SK-N-SH (cell line): ENCODE measurements around the gene FIGNL2. TPM values are rescaled to one million over a fixed set of nuclear protein-coding genes. Genes with fewer than 3 reads are reported as not detected.

ENCODE experiments used
- CTCF ChIA-PET: fragments of 300-600, 350-600 bp; formaldehyde crosslinking; extraction: SDS; loops from one replicate; lab custom pipeline; 2021; lab: Yijun Ruan, JAX
- POLR2A ChIA-PET: fragments of 350-600 bp; sonication (Branson Sonifier 250); formaldehyde crosslinking; extraction: SDS; loops from one replicate; lab custom pipeline; 2020; ENCODE audit warnings: antibody characterized with exemption, inconsistent platforms; lab: Yijun Ruan, JAX
- DNase-seq: peaks from one replicate; pipeline ENCODE4 v3.0.0; 2012
- H2AFZ ChIP-seq: fragments of 200-600 bp; sonication (generic); 2 replicates; pipeline ENCODE4 v1.8.1; 2016; ENCODE audit warnings: antibody characterized with exemption, mild to moderate bottlenecking, low read depth
- H3F3A ChIP-seq: fragments of 200-600 bp; sonication (generic); replicated peaks from 2 replicates; pipeline ENCODE3; 2016; ENCODE audit warnings: antibody characterized with exemption, mild to moderate bottlenecking; ENCODE audit not compliant: insufficient read depth
- H3K27ac ChIP-seq, 2 experiments: fragments of 200-500 bp in 1 of 2; fragments of 200-600 bp in 1 of 2; sonication (Bioruptor generic) in 1 of 2; sonication (generic), shearing (Covaris generic) in 1 of 2; 2 replicates each; pipeline versions ENCODE4 v1.5.1 to v1.6.1; 2014 to 2016; ENCODE audit warnings: low read depth in 2 of 2, inconsistent platforms in 1 of 2, low read length in 1 of 2, mild to moderate bottlenecking in 1 of 2, mixed read lengths in 1 of 2
- H3K27me3 ChIP-seq: fragments of 200-600 bp; sonication (generic), shearing (Covaris generic); 2 replicates; pipeline ENCODE4 v1.6.1; 2016; ENCODE audit warnings: mixed run types; ENCODE audit not compliant: insufficient read depth
- H3K36me3 ChIP-seq, 2 experiments: fragments of 200-500 bp in 1 of 2; fragments of 200-600 bp in 1 of 2; sonication (Bioruptor generic) in 1 of 2; sonication (generic) in 1 of 2; replicated peaks in 1 of 2; 2 replicates each; pipeline versions ENCODE3 to v1.5.1; 2014 to 2016; ENCODE audit warnings: low read length in 1 of 2, mild to moderate bottlenecking in 1 of 2; ENCODE audit not compliant: insufficient read depth in 2 of 2, control insufficient read depth in 1 of 2
- H3K4me1 ChIP-seq, 2 experiments: fragments of 200-500 bp in 1 of 2; fragments of 200-600 bp in 1 of 2; sonication (Bioruptor generic) in 1 of 2; sonication (generic), shearing (Covaris generic) in 1 of 2; 2 replicates each; pipeline versions ENCODE4 v1.5.1 to v1.6.1; 2014 to 2016; ENCODE audit warnings: low read depth in 1 of 2, low read length in 1 of 2, mixed run types in 1 of 2; ENCODE audit not compliant: insufficient read depth in 2 of 2, control insufficient read depth in 1 of 2
- H3K4me2 ChIP-seq: fragments of 200-600 bp; sonication (generic), shearing (Covaris generic); 2 replicates; pipeline ENCODE4 v1.6.1; 2017; ENCODE audit warnings: mixed run types
- H3K4me3 ChIP-seq, 2 experiments: fragments of 200-500 bp in 1 of 2; fragments of 200-600 bp in 1 of 2; sonication (Bioruptor generic) in 1 of 2; sonication (generic), shearing (Covaris generic) in 1 of 2; 2 replicates each; pipeline versions ENCODE4 v1.5.1 to v1.8.1; 2014 to 2016; ENCODE audit warnings: low read depth in 2 of 2, inconsistent platforms in 1 of 2, low read length in 1 of 2, mild to moderate bottlenecking in 1 of 2, mixed read lengths in 1 of 2, moderate library complexity in 1 of 2
- H3K79me2 ChIP-seq: fragments of 200-600 bp; sonication (generic); 2 replicates; pipeline ENCODE4 v1.8.1; 2017; ENCODE audit warnings: mild to moderate bottlenecking; ENCODE audit not compliant: insufficient read depth
- H3K9ac ChIP-seq: fragments of 200-600 bp; sonication (generic); 2 replicates; pipeline ENCODE4 v1.6.1; 2017; ENCODE audit warnings: mixed run types
- H3K9me2 ChIP-seq: fragments of 200-600 bp; sonication (generic); 2 replicates; pipeline ENCODE4 v1.6.1; 2017; ENCODE audit warnings: mixed run types
- H3K9me3 ChIP-seq: fragments of 200-600 bp; sonication (generic); 2 replicates; pipeline ENCODE4 v1.6.1; 2017; ENCODE audit warnings: mixed run types, mild to moderate bottlenecking, moderate library complexity
- H4K20me1 ChIP-seq: fragments of 200-600 bp; sonication (generic); 2 replicates; pipeline ENCODE4 v1.6.1; 2017; ENCODE audit warnings: mild to moderate bottlenecking, mixed run types; ENCODE audit not compliant: insufficient read depth
- CHD2 ChIP-seq: fragments of 150-350 bp; IDR thresholded peaks from 2 replicates; pipeline ENCODE4 v1.6.1; 2018; ENCODE audit warnings: low read length; ENCODE audit not compliant: partially characterized antibody
- ELF1 ChIP-seq: IDR thresholded peaks from 2 replicates; pipeline ENCODE4 v1.4.0; 2012
- EP300 ChIP-seq, 2 experiments: IDR thresholded peaks; 2 replicates each; pipeline versions ENCODE4 v1.4.0 to v1.6.1; 2012; ENCODE audit warnings: borderline replicate concordance in 1 of 2, low read depth in 1 of 2, low read length in 1 of 2
- MXI1 ChIP-seq: IDR thresholded peaks from 2 replicates; pipeline ENCODE4 v1.6.1; 2012; ENCODE audit warnings: mild to moderate bottlenecking, low read depth, low read length, improper control_type of control experiment
- NRF1 ChIP-seq: IDR thresholded peaks from 2 replicates; pipeline ENCODE4 v1.6.1; 2012; ENCODE audit warnings: low read depth, mild to moderate bottlenecking, low read length
- PBX3 ChIP-seq: IDR thresholded peaks from 2 replicates; pipeline ENCODE4; 2012
- POLR2AphosphoS5 ChIP-seq: IDR thresholded peaks from 2 replicates; pipeline ENCODE4 v1.6.1; 2012; ENCODE audit warnings: low read depth, low read length
- RAD21 ChIP-seq: IDR thresholded peaks from 2 replicates; pipeline ENCODE4 v1.6.1; 2012; ENCODE audit warnings: mild to moderate bottlenecking, low read length
- RCOR1 ChIP-seq: fragments of 150-350 bp; IDR thresholded peaks from 2 replicates; pipeline ENCODE4 v1.6.1; 2017; ENCODE audit warnings: antibody characterized with exemption, low read length
- TCF12 ChIP-seq: IDR thresholded peaks from 2 replicates; pipeline ENCODE4 v1.4.0; 2012
- TEAD4 ChIP-seq: IDR thresholded peaks from 2 replicates; pipeline ENCODE4 v1.4.0; 2012; ENCODE audit warnings: mild to moderate bottlenecking, borderline replicate concordance; ENCODE audit not compliant: insufficient read depth
- USF2 ChIP-seq: fragments of 150-350 bp; IDR thresholded peaks from 2 replicates; pipeline ENCODE4 v1.6.1; 2017; ENCODE audit warnings: antibody characterized with exemption, low read length, low read depth, borderline replicate concordance
- WGBS: methylation state at CpG from one replicate; pipeline ENCODE4 v1.1.6; 2017; ENCODE audit warnings: low lambda C conversion rate; 5-methylcytosine and 5-hydroxymethylcytosine counted together
- polyA plus RNA-seq, 3 experiments: library from polyadenylated mRNA; depleted of rRNA; stranded (reverse); fragments of >200 nt; gene quantifications; 2 replicates each; pipeline ENCODE4 v1.2.3, GENCODE V29; 2012

The FIGNL2 gene
- polyA plus RNA-seq, 1 of the 3 experiments (the other 2 are of a cell fraction): 0.05 TPM

- H3K36me3 ChIP-seq: no peaks in the 10 kb centered on the region
- WGBS: 60% methylated on average over 18 of the region's 20 CpGs
- H3K27ac ChIP-seq: no peak overlapping the region; a peak in 1 of 4 replicates
- H3K4me3 ChIP-seq: peak overlapping the region; percentile 16 to 40; a peak in 2 of 4 replicates
- H3K9me3 ChIP-seq: no peaks in the 10 kb centered on the region
- H3K79me2 ChIP-seq: no peaks in the 10 kb centered on the region
- no peaks in the 10 kb centered on the region; the same call in 1 of the 2 replicates for H3K27me3 ChIP-seq
- ChIA-PET CTCF (interaction anchor here (1.0 to 18.2 kb wide), 7 partner anchors 20 to 451 kb away, joined by 3 to 194 read pairs (median 4); a partner anchor contains a TSS), POLR2A (interaction anchor here (1.4 kb wide), 1 partner anchor 42 kb away, joined by 4 read pairs; no protein-coding TSS in a partner anchor)
- no peak overlapping the region for H3K9ac ChIP-seq
- no peak for DNase-seq
- peak overlapping the region; percentile 76; the same call in 1 of the 2 replicates for H2AFZ ChIP-seq
- no peaks in the 10 kb centered on the region for H4K20me1 ChIP-seq
- TF ChIP-seq USF2 (no peak), POLR2AphosphoS5 (no peak), PBX3 (no peak), RAD21 (no peak)
- H3K4me1 ChIP-seq: peaks cover 0 to 63% of the 10 kb centered on the region in 2 experiments; a peak in 1 of 4 replicates
- no peaks in the 10 kb centered on the region for H3F3A ChIP-seq
- peak overlapping the region; percentile 69; the same call in 1 of the 2 replicates for H3K4me2 ChIP-seq
- H3K9me2 ChIP-seq: no peaks in the 10 kb centered on the region
These were observed 21.0 kb upstream of the FIGNL2 start for GRCh38 chr12:51869496-51869865.

DNA sequence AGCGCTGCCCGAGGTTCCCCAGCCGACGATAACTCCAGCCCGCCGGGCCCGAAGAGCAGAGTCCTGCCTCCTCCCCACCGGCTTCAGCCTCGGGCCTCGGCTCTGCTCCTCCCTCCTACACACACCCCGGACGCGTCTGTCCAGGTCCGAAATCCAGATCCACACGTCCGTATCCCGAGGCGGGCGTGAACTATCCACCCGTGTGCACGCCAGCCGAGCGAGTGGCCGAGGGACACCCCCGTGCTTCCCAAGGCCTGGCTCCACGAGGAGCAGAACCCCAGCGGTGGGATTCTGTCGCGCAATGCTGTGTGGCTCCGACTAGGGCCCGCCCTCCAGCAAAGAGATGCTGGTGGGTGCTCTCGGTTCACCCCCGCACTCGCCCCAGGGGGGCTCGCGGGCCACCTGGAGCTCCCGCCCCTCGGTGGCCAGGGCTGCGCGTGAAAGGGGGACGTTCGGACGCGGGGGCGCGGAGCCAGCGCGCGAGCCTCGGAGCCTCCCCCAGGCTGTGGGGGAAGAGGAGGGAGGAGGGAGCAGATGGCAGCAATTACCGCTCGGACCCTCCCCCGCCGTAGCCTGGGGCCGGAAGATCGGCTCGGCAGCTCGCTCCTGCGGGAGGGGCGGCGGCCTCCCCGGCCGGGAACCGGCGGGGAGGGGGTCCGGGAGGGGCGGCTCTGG is 20.4 kb upstream of the FIGNL2 start:
- H3K4me2 ChIP-seq: peak overlapping the region; percentile 69; the same call in 1 of the 2 replicates
- H3K4me3 ChIP-seq: peak overlapping the region; percentile 16 to 40; a peak in 3 of 4 replicates
- POLR2A ChIA-PET: interaction anchor here (1.4 kb wide), 1 partner anchor 43 kb away, joined by 4 read pairs; no protein-coding TSS in a partner anchor

More for the DNA sequence above, 20.4 kb upstream of the FIGNL2 start:
- no peaks in the 10 kb centered on the region for H3K9me2 ChIP-seq
- H3K36me3 ChIP-seq: no peaks in the 10 kb centered on the region
- TF ChIP-seq TEAD4 (no peak), EP300 (IDR thresholded peaks at IDR 0.05; ENCODE audit: borderline replicate concordance in 1 of 2, low read depth in 1 of 2, low read length in 1 of 2) (peak in 1 of 2 experiments; percentile 49; a peak in 1 of 4 replicates), MXI1 (peak; percentile 57; the same call in 1 of the 2 replicates), RCOR1 (no peak), ELF1 (no peak), NRF1 (no peak), CHD2 (peak; percentile 66), TCF12 (peak; percentile 8; the same call in 1 of the 2 replicates)
- TF ChIP-seq, all 33 proteins: peak for 4
- Histone ChIP-seq H3K9ac (no peak overlapping the region), H2AFZ (peak overlapping the region; percentile 76), H3K4me1 (peaks cover 0 to 57% of the 10 kb centered on the region in 2 experiments; a peak in 1 of 4 replicates), H3K9me3 (no peaks in the 10 kb centered on the region), H4K20me1 (no peaks in the 10 kb centered on the region), H3F3A (no peaks in the 10 kb centered on the region), H3K27ac (peak overlapping the region in 1 of 2 experiments; percentile 28; a peak in 1 of 4 replicates), H3K79me2 (no peaks in the 10 kb centered on the region), H3K27me3 (no peaks in the 10 kb centered on the region; the same call in 1 of the 2 replicates)
- CTCF ChIA-PET: interaction anchor here (1.0 to 18.2 kb wide), 6 partner anchors 20 to 450 kb away, joined by 3 to 194 read pairs (median 4); a partner anchor contains a TSS
- peak; percentile 91 for DNase-seq
- 52% methylated on average over 29 of the region's 67 CpGs for WGBS
